Glutamatergic neuron (in vitro differentiated cells): ENCODE results near the gene MDN1. TPM values are rescaled to one million over a fixed set of nuclear protein-coding genes. Genes with fewer than 3 reads are reported as not detected.

ENCODE experiments used
- DNase-seq: peaks from one replicate; pipeline ENCODE4 v3.0.0; 2022
- H3K27ac Mint-ChIP-seq: one replicate; pipeline ENCODE4 v1.8.0; 2020; ENCODE audit warnings: mild to moderate bottlenecking, mixed read lengths, inconsistent platforms; ENCODE audit not compliant: unreplicated experiment
- H3K27me3 Mint-ChIP-seq: one replicate; pipeline ENCODE4 v1.8.0; 2020; ENCODE audit warnings: mild to moderate bottlenecking, moderate library complexity, mixed read lengths, inconsistent platforms; ENCODE audit not compliant: unreplicated experiment
- H3K36me3 Mint-ChIP-seq: one replicate; pipeline ENCODE4 v1.8.0; 2020; ENCODE audit warnings: mild to moderate bottlenecking, mixed read lengths, inconsistent platforms; ENCODE audit not compliant: unreplicated experiment
- H3K4me1 Mint-ChIP-seq: one replicate; pipeline ENCODE4 v1.8.0; 2020; ENCODE audit warnings: mild to moderate bottlenecking, low read depth, mixed read lengths, inconsistent platforms; ENCODE audit not compliant: unreplicated experiment
- H3K4me3 Mint-ChIP-seq: one replicate; pipeline ENCODE4 v1.8.0; 2020; ENCODE audit warnings: mild to moderate bottlenecking, mixed read lengths, inconsistent platforms; ENCODE audit not compliant: unreplicated experiment
- H3K9me3 Mint-ChIP-seq: one replicate; pipeline ENCODE4 v1.8.0; 2020; ENCODE audit warnings: mild to moderate bottlenecking, moderate library complexity, mixed read lengths, inconsistent platforms; ENCODE audit not compliant: unreplicated experiment
- total RNA-seq: library from RNA; stranded (reverse); fragmentation: NEBNext Ultra II Directional; extraction: Animal tissue kit (Norgen Biotek cat#: 25700); gene quantifications from one replicate; pipeline ENCODE4 v1.2.1, GENCODE V29; 2021; ENCODE audit not compliant: unreplicated experiment
- TF ChIP-seq, protein P1 (sequence below): fragments of 200-600 bp; sonication (generic); IDR thresholded peaks from one replicate; pipeline ENCODE4 v1.5.0; 2021; ENCODE audit not compliant: partially characterized antibody, unreplicated experiment

MDN1 gene
- total RNA-seq, 1 donor from 2014 or later: 39.2 TPM

DNA sequence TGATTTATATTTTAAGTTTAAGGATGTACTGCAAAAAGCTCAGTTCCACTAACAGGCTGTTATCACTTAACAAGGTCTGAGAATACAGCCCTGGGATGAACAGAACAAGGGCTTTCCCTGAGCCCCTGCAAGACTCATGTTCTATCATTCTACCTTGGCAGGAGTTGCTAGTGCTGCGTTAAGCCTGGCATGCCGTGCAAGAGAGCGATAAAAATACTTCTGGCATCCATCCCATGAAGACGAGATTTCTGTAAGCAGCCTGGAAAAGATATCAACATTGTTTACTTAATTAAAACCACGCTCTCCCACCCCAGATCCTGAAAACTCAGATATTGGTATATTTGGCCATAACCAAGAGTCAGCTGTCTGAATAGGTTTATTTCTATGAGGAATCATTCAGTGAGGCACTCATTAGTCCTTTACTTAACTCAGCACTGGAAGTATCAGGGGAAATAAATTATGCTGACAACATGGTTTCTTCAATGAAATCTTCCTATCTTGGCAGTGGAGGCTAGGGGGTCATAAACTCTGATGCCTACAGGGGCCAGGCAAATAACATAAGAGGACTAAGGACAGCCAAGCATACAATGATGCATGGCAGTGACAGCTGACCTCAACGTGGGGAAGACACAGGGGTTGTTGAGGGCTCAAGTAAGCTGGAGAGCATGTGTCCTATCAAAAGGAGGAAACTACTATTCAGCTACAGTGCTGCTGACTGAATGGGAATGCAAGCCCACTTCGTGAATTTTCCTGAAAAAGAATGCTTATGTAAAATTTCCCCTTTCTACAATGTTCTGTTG is 143.4 kb downstream of the MDN1 start:
- Mint-ChIP-seq H3K36me3 (no peaks in the 10 kb centered on the region), H3K27me3 (no peaks in the 10 kb centered on the region)
- no peak for DNase-seq

DNA sequence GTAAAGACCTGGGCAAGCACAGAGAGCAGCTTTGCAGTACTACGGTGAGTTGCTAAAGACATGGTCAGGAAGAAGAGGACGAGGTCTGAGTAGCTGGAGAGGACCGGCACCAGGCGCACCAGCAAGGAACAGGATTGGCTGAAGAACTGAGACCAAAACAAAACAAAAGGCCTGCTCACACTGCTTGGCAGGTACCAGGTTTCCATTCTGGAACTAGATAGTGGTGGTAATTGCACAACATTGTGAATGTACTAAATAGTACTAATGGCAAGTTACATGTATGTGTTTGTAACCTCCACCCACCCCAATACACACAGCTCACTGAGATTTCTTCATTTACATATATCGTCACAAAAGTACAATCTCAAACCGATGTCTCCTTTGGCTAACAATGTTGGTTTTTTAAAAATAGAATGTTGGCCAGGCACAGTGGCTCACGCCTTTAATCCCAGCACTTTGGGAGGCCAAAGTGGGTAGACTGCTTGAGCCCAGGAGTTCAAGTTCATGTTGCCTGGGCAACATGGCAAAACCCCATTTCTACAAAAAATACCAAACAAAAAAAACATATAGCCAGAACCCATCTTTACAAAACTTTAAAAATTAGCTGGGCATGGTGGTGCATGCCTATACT is 148.5 kb downstream of the MDN1 start:
- TF ChIP-seq, protein P1, sequence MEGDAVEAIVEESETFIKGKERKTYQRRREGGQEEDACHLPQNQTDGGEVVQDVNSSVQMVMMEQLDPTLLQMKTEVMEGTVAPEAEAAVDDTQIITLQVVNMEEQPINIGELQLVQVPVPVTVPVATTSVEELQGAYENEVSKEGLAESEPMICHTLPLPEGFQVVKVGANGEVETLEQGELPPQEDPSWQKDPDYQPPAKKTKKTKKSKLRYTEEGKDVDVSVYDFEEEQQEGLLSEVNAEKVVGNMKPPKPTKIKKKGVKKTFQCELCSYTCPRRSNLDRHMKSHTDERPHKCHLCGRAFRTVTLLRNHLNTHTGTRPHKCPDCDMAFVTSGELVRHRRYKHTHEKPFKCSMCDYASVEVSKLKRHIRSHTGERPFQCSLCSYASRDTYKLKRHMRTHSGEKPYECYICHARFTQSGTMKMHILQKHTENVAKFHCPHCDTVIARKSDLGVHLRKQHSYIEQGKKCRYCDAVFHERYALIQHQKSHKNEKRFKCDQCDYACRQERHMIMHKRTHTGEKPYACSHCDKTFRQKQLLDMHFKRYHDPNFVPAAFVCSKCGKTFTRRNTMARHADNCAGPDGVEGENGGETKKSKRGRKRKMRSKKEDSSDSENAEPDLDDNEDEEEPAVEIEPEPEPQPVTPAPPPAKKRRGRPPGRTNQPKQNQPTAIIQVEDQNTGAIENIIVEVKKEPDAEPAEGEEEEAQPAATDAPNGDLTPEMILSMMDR: no peak
- Mint-ChIP-seq H3K4me1 (no peaks in the 10 kb centered on the region), H3K4me3 (no peak overlapping the region), H3K27me3 (no peaks in the 10 kb centered on the region), H3K27ac (peak overlapping the region; percentile 62), H3K36me3 (no peaks in the 10 kb centered on the region), H3K9me3 (no peaks in the 10 kb centered on the region)
- no peak for DNase-seq

More for the DNA sequence above, 143.4 kb downstream of the MDN1 start:
- Mint-ChIP-seq H3K9me3 (no peaks in the 10 kb centered on the region), H3K4me3 (no peak overlapping the region), H3K27ac (no peak overlapping the region), H3K4me1 (no peaks in the 10 kb centered on the region)
- TF ChIP-seq, protein P1: no peak

DNA sequence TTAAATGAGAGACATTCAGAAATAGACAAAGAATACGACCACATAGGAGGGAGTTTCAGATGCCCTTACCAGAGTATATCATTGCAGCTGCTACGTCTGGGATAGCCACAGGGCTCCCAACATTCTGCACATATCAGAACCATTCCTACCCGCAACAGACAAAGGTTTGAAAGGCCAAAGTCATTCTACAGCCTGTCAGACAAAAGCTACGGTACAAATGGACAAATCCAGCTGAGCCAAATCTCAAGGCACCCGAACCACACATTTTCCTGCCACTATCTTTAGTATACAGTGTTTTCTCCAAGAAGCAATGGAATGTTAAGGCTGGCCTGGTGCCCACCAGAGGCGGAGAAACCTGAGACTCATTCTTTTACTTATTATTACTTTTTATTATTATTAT is 150.6 kb downstream of the MDN1 start:
- no peak overlapping the region for H3K27ac Mint-ChIP-seq

DNA sequence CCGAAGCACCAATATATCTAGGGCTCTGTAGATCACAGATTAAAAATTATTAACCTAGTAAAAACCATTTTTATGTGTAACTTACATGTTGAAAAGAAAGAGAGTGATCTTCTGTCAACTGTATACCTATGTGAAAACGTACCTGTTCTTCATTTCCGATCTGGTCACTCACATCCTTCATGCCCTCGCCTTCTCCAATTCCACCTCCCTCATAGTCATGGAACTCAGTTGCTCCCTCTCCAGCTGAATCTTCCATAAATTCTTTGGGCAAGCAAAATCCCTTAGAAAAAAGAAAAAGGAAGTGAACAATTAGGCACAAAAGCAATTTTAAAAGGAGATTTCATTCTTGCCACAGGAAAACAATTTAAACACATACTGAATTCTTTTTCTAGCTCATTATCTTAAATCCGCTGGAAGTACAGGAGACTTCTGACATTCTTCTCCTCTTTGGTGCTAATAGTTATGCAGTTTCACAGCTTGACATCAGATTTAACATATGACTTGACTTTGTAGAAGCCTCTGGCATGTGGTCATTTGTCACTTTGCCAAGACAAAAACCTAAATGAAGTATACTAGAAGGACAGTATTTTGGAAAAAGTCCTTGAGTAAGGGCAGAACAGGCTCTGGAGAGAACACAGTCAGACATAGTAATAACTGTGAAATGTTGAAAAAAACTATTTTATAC is 151.6 kb downstream of the MDN1 start:
- Mint-ChIP-seq H3K27me3 (no peaks in the 10 kb centered on the region), H3K4me1 (peaks cover 2% of the 10 kb centered on the region), H3K9me3 (no peaks in the 10 kb centered on the region), H3K27ac (no peak overlapping the region), H3K4me3 (no peak overlapping the region), H3K36me3 (no peaks in the 10 kb centered on the region)
- DNase-seq: no peak
- TF ChIP-seq, protein P1: no peak

More for the DNA sequence above, 150.6 kb downstream of the MDN1 start:
- H3K36me3 Mint-ChIP-seq: no peaks in the 10 kb centered on the region
- H3K27me3 Mint-ChIP-seq: no peaks in the 10 kb centered on the region
- TF ChIP-seq, protein P1: no peak
- DNase-seq: no peak
- no peaks in the 10 kb centered on the region for H3K9me3 Mint-ChIP-seq
- H3K4me3 Mint-ChIP-seq: no peak overlapping the region
- H3K4me1 Mint-ChIP-seq: peaks cover 2% of the 10 kb centered on the region
